K562 (cell line): Measurements from ENCODE around the gene STX3. TPM values are rescaled to one million over a fixed set of nuclear protein-coding genes. Genes with fewer than 3 reads are reported as not detected.

Experiments
- BDP1 ChIP-seq: IDR thresholded peaks from 3 replicates; pipeline ENCODE4 v1.6.1; 2011; ENCODE audit not compliant: insufficient read length, insufficient read depth
- CEBPB ChIP-seq: fragments of 450-650 bp; IDR thresholded peaks from 2 replicates; pipeline ENCODE4 v1.6.1; 2016; ENCODE audit warnings: missing genetic modification characterization, missing compliant biosample characterization
- MAZ ChIP-seq, 2 experiments: fragments of 450-650 bp in 1 of 2; sonication (generic) in 1 of 2; formaldehyde crosslinking; IDR thresholded peaks in 1 of 2; conservative IDR thresholded peaks in 1 of 2; 2 replicates each; pipeline versions ENCODE4 v1.4.0 to v1.5.0; 2020; ENCODE audit warnings: mild to moderate bottlenecking in 1 of 2, missing genetic modification reagents in 1 of 2
- NCOA6 ChIP-seq: fragments of 450-650 bp; IDR thresholded peaks from 2 replicates; pipeline ENCODE4 v1.6.1; 2017; ENCODE audit warnings: mild to moderate bottlenecking
- NRF1 ChIP-seq, 2 experiments: fragments of 450-650 bp; IDR thresholded peaks in 1 of 2; conservative IDR thresholded peaks in 1 of 2; 2 replicates each; pipeline ENCODE4 v1.6.1; 2014; ENCODE audit warnings: mild to moderate bottlenecking in 2 of 2
- PBX2 ChIP-seq, 2 experiments: IDR thresholded peaks in 1 of 2; conservative IDR thresholded peaks in 1 of 2; 2 replicates each; pipeline ENCODE4 v1.6.1; 2016; ENCODE audit warnings: low read depth in 2 of 2, mild to moderate bottlenecking in 1 of 2, missing compliant biosample characterization in 1 of 2, missing genetic modification characterization in 1 of 2, moderate library complexity in 1 of 2
- PRDM10 ChIP-seq: fragments of 450-650 bp; IDR thresholded peaks from 2 replicates; pipeline ENCODE4 v1.6.1; 2018; ENCODE audit not compliant: partially characterized antibody
- RBBP5 ChIP-seq: fragments of 200-600 bp; sonication (generic); IDR thresholded peaks from 2 replicates; pipeline ENCODE4 v1.6.1; 2012; ENCODE audit warnings: borderline replicate concordance, mild to moderate bottlenecking, low read length, control low read depth, inconsistent platforms; ENCODE audit not compliant: insufficient read depth, poor library complexity, severe bottlenecking
- SMAD1 ChIP-seq: fragments of 150-350 bp; IDR thresholded peaks from 2 replicates; pipeline ENCODE4 v1.6.1; 2014; ENCODE audit warnings: low read length, low read depth; ENCODE audit not compliant: partially characterized antibody
- SREBF2 ChIP-seq: sonication (generic); formaldehyde crosslinking; IDR thresholded peaks from 2 replicates; pipeline ENCODE4 v1.4.0; 2020; ENCODE audit warnings: mild to moderate bottlenecking, missing genetic modification reagents
- TAF1 ChIP-seq: IDR thresholded peaks from 2 replicates; pipeline ENCODE4 v1.6.1; 2011; ENCODE audit warnings: mild to moderate bottlenecking, low read length, moderate library complexity; ENCODE audit not compliant: insufficient read depth, control insufficient read depth, severe bottlenecking; ENCODE audit errors: extremely low read depth
- XRCC5 ChIP-seq: fragments of 200-400 bp; formaldehyde crosslinking; IDR thresholded peaks from 2 replicates; pipeline ENCODE4 v1.6.1; 2017; ENCODE audit warnings: low read depth, mild to moderate bottlenecking, low read length
- ZC3H11A ChIP-seq: IDR thresholded peaks from 2 replicates; pipeline ENCODE4 v1.6.1; 2012; ENCODE audit warnings: low read depth, low read length, improper control_type of control experiment
- ZNF511 ChIP-seq: sonication (generic); formaldehyde crosslinking; IDR thresholded peaks from 2 replicates; pipeline ENCODE4 v1.8.0; 2022; ENCODE audit warnings: mild to moderate bottlenecking, missing genetic modification reagents
- polyA plus RNA-seq, 8 experiments: library from polyadenylated mRNA; depleted of rRNA in 4 of 8; stranded (reverse) in 5 of 8; unstranded in 3 of 8; fragments of >200 nt; fragmentation: Nextera tagmentation in 2 of 8; fragmentation: Illumina TruSeq in 1 of 8; extraction: Ambion mirVana in 2 of 8; extraction: Trizol in 1 of 8; gene quantifications; 2 replicates each; pipeline versions ENCODE4 v1.2.1 to v1.2.3, GENCODE V29; 2011 to 2014; ENCODE audit warnings: inconsistent platforms in 1 of 8, missing spikeins in 1 of 8
- total RNA-seq, 7 experiments: library from RNA; depleted of rRNA in 6 of 7; stranded (reverse); fragments of >200 nt in 6 of 7; fragmentation: Illumina TruSeq in 2 of 7; extraction: Trizol in 2 of 7; gene quantifications; 2 replicates each; pipeline versions ENCODE4 v1.2.1 to v1.2.3, GENCODE V29; 2011 to 2021; ENCODE audit warnings: low replicate concordance in 1 of 7
- TF ChIP-seq, protein P1 (sequence below): IDR thresholded peaks from 3 replicates; pipeline ENCODE4 v1.6.1; 2011; ENCODE audit warnings: borderline replicate concordance, mild to moderate bottlenecking, moderate library complexity; ENCODE audit not compliant: insufficient read length; ENCODE audit errors: extremely low read depth

STX3 gene
- total and polyA plus RNA-seq, 9 of the 15 experiments (the other 6 are each of a cell fraction or from before 2014, with no cell fraction given): 12.0 to 91.6 (median 48.7) TPM

GRCh38 chr11:59706518-59707285, 48.5 kb upstream of the STX3 start (continued):
- TF ChIP-seq, protein P1, sequence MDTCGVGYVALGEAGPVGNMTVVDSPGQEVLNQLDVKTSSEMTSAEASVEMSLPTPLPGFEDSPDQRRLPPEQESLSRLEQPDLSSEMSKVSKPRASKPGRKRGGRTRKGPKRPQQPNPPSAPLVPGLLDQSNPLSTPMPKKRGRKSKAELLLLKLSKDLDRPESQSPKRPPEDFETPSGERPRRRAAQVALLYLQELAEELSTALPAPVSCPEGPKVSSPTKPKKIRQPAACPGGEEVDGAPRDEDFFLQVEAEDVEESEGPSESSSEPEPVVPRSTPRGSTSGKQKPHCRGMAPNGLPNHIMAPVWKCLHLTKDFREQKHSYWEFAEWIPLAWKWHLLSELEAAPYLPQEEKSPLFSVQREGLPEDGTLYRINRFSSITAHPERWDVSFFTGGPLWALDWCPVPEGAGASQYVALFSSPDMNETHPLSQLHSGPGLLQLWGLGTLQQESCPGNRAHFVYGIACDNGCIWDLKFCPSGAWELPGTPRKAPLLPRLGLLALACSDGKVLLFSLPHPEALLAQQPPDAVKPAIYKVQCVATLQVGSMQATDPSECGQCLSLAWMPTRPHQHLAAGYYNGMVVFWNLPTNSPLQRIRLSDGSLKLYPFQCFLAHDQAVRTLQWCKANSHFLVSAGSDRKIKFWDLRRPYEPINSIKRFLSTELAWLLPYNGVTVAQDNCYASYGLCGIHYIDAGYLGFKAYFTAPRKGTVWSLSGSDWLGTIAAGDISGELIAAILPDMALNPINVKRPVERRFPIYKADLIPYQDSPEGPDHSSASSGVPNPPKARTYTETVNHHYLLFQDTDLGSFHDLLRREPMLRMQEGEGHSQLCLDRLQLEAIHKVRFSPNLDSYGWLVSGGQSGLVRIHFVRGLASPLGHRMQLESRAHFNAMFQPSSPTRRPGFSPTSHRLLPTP: no peak
- TF ChIP-seq RBBP5: no peak
- TF ChIP-seq XRCC5: no peak
- TF ChIP-seq ZNF511 (CRISPR knock-in tag): no peak
- no peak for TF ChIP-seq PBX2 (CRISPR knock-in tag; IDR thresholded peaks at IDR 0.05; ENCODE audit: low read depth)
- TF ChIP-seq PBX2 (tag; conservative IDR thresholded peaks at IDR 0.05; ENCODE audit: low read depth): peak; percentile 65; the same call in 1 of the 2 replicates
- TF ChIP-seq BDP1: no peak
- TF ChIP-seq NCOA6: no peak
- no peak for TF ChIP-seq NRF1 (conservative IDR thresholded peaks at IDR 0.05 in 1 of 2, IDR thresholded peaks at IDR 0.05 in 1 of 2)
- TF ChIP-seq TAF1: peak; percentile 16
- peak; percentile 75 for TF ChIP-seq SMAD1
- peak; percentile 66 to 70; a peak in 3 of 4 replicates for TF ChIP-seq MAZ (CRISPR knock-in tag; conservative IDR thresholded peaks at IDR 0.05 in 1 of 2, IDR thresholded peaks at IDR 0.05 in 1 of 2)
- TF ChIP-seq SREBF2 (CRISPR knock-in tag): no peak
- no peak for TF ChIP-seq CEBPB (tag)
- TF ChIP-seq PRDM10: no peak
- no peak for TF ChIP-seq ZC3H11A
